Colonic mucosa (tissue), 4 donors: ENCODE data around the gene IL36B. TPM values are rescaled to one million over a fixed set of nuclear protein-coding genes. Genes with fewer than 3 reads are reported as not detected.

Experiments used
- DNase-seq: peaks from one replicate; pipeline ENCODE4 v3.0.0-alpha.2; 2020
- H3K27ac ChIP-seq: fragments of 200-600 bp; one replicate; pipeline ENCODE4 v1.8.0; 2021
- H3K27me3 ChIP-seq: fragments of 200-600 bp; one replicate; pipeline ENCODE4 v1.8.0; 2021
- H3K36me3 ChIP-seq: fragments of 200-600 bp; one replicate; pipeline ENCODE4 v1.8.0; 2021
- H3K4me1 ChIP-seq: fragments of 200-600 bp; one replicate; pipeline ENCODE4 v1.8.0; 2021; ENCODE audit warnings: mild to moderate bottlenecking
- H3K4me3 ChIP-seq: fragments of 200-600 bp; one replicate; pipeline ENCODE4 v1.8.0; 2021
- H3K9ac ChIP-seq, 2 donors: one replicate each; pipeline ENCODE4 v1.7.0; 2013; ENCODE audit warnings: control low read depth in 2 of 2, low read depth in 2 of 2, low read length in 2 of 2
- H3K9me3 ChIP-seq: fragments of 200-600 bp; one replicate; pipeline ENCODE4 v1.8.0; 2021
- CTCF ChIP-seq: fragments of 200-600 bp; IDR thresholded peaks from one replicate; pipeline ENCODE4 v1.8.0; 2022; ENCODE audit warnings: antibody characterized with exemption, mild to moderate bottlenecking
- intact Hi-C: fragments of 100-400 bp; cut with DNase I; formaldehyde crosslinking; loops from one replicate; pipeline ENCODE4 v1.14.1; 2022
- total RNA-seq, 2 donors: library from RNA; stranded (reverse); fragmentation: NEBNext Ultra II Directional in 1 of 2; extraction: Animal tissue kit (Norgen Biotek cat#: 25700) in 1 of 2; gene quantifications; one replicate each; pipeline ENCODE4 v1.2.1, GENCODE V29; 2021
- donor health status: healthy.
- donor health status: DM: no; HTN: no; CAD: no.
- donor health status: DM: no; HTN: no; CAD: no.

IL36B gene
- total RNA-seq, 2 donors from 2014 or later = not detected

GRCh38 chr2:113079131-113079530, 26.5 kb upstream of the IL36B start:
- H3K4me1 ChIP-seq = no peaks in the 10 kb centered on the region
- intact Hi-C loops = no loop called here
- no peak for TF ChIP-seq CTCF
- H3K27ac ChIP-seq = no peak overlapping the region
- no peak overlapping the region for H3K4me3 ChIP-seq
- H3K9ac ChIP-seq = no peak overlapping the region
- no peaks in the 10 kb centered on the region for H3K9me3 ChIP-seq
- no peak for DNase-seq
- H3K36me3 ChIP-seq = no peaks in the 10 kb centered on the region
- H3K27me3 ChIP-seq = no peaks in the 10 kb centered on the region

DNA sequence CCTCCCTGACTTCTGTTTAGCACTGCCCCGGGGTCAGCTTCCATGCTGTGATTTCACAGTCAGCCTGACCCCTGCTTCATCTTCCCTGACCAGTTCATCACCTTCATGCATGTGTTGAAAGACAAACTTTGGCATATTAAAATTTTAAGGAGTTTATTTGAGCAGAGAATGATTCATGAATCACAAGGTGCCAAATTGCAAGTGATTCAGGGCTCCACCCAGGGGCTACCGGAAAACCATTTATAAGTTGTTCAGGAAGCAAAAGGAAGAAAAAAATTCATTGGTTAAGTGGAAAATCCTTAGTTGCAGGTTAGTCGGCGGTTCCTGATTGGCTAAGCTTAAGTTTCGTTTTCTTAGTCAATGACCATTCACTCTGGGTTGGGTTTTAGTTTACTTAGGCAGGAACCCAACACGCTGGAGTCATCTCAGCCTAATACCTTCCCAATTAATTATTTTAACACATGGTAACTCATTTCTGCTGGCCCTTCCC, 25.7 kb upstream of the IL36B start:
- H3K4me1 ChIP-seq = no peaks in the 10 kb centered on the region
- no peaks in the 10 kb centered on the region for H3K27me3 ChIP-seq
- intact Hi-C loops = no loop called here
- peak overlapping the region; percentile 24 for H3K27ac ChIP-seq
- no peak for TF ChIP-seq CTCF
- H3K36me3 ChIP-seq = no peaks in the 10 kb centered on the region
- no peak overlapping the region for H3K9ac ChIP-seq
- H3K9me3 ChIP-seq = no peaks in the 10 kb centered on the region
- no peak overlapping the region for H3K4me3 ChIP-seq
- DNase-seq = peak; percentile 26

GRCh38 chr2:113077921-113078320, 25.3 kb upstream of the IL36B start:
- H3K4me1 ChIP-seq = no peaks in the 10 kb centered on the region
- no peak for TF ChIP-seq CTCF
- DNase-seq = no peak
- H3K27ac ChIP-seq = peak overlapping the region; percentile 24
- H3K9ac ChIP-seq = no peak overlapping the region
- no peak overlapping the region for H3K4me3 ChIP-seq
- intact Hi-C loops = no loop called here
- no peaks in the 10 kb centered on the region for H3K27me3 ChIP-seq
- H3K36me3 ChIP-seq = no peaks in the 10 kb centered on the region
- H3K9me3 ChIP-seq = no peaks in the 10 kb centered on the region

- Histone ChIP-seq H3K4me1 (no peaks in the 10 kb centered on the region), H3K27me3 (no peaks in the 10 kb centered on the region), H3K9ac (no peak overlapping the region), H3K27ac (no peak overlapping the region), H3K4me3 (no peak overlapping the region), H3K36me3 (no peaks in the 10 kb centered on the region), H3K9me3 (no peaks in the 10 kb centered on the region)
- intact Hi-C loops = no loop called here
- DNase-seq = no peak
- TF ChIP-seq CTCF = no peak
Measured at GRCh38 chr2:113076954-113077669, 24.4 kb upstream of the IL36B start.

DNA sequence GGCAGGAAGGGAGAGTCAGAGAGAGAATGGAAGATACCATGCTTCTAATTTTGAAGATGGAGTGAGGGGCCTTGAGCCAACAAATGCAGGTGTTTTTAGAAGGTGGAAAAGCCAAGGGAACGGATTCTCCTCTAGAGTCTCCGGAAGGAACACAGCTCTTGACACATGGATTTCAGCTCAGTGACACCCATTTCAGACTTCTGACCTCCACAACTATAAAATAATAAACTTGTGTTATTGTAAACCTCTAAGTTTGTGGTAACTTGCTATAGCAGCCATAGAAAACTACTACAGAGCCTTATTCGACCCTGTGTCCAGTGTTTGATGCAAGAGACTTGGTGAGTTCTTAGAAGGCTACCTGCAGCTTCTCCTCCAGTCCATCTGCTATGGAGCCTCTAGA, 22.9 kb upstream of the IL36B start:
- Histone ChIP-seq H3K4me1 (no peaks in the 10 kb centered on the region), H3K36me3 (no peaks in the 10 kb centered on the region), H3K27me3 (no peaks in the 10 kb centered on the region), H3K9ac (no peak overlapping the region), H3K9me3 (no peaks in the 10 kb centered on the region), H3K27ac (no peak overlapping the region), H3K4me3 (no peak overlapping the region)
- TF ChIP-seq CTCF = no peak
- DNase-seq = no peak
- intact Hi-C loops = no loop called here
